ENCODE measurements around the gene RER1.

GRCh38 chr1:2392686-2393085, 1.0 kb downstream of the RER1 start:
- TF ChIP-seq CTCF (IDR thresholded peaks at IDR 0.05; ENCODE audit: insufficient read depth, low read depth, low read length): no peak
- no peak for TF ChIP-seq EZH2 (IDR thresholded peaks at IDR 0.05; ENCODE audit: insufficient read depth, low read length)
